MCF 10A (cell line): ENCODE data around the gene PRSS48. TPM values are rescaled to one million over a fixed set of nuclear protein-coding genes. Genes with fewer than 3 reads are reported as not detected.

ENCODE experiments used
- BruUV-seq: library from RNA; stranded (reverse); fragments of 400-500 nt; replicated peaks from 2 replicates; lab custom pipeline; 2021; lab: Mats Ljungman, UMichigan
- CTCF ChIA-PET: fragments of 300-600 bp; sonication (Branson Sonifier 250); formaldehyde crosslinking; extraction: SDS; loops from one replicate; lab custom pipeline; 2021; ENCODE audit warnings: antibody characterized with exemption, inconsistent platforms; lab: Yijun Ruan, JAX
- POLR2A ChIA-PET: fragments of 300-600, 350-650 bp; sonication (Branson Sonifier 250); formaldehyde crosslinking; extraction: SDS; loops from one replicate; lab custom pipeline; 2020; ENCODE audit warnings: antibody characterized with exemption, inconsistent platforms; lab: Yijun Ruan, JAX
- DNase-seq: peaks from one replicate; pipeline ENCODE4 v3.0.0-alpha.2; 2018; ENCODE audit not compliant: unreplicated experiment
- H3K27ac Mint-ChIP-seq: one replicate; pipeline ENCODE4 v1.8.0; 2022; ENCODE audit warnings: mild to moderate bottlenecking, low read depth, mixed read lengths; ENCODE audit not compliant: unreplicated experiment
- H3K27me3 Mint-ChIP-seq: one replicate; pipeline ENCODE4 v1.8.0; 2022; ENCODE audit warnings: mixed read lengths; ENCODE audit not compliant: insufficient read depth, unreplicated experiment
- H3K36me3 Mint-ChIP-seq: one replicate; pipeline ENCODE4 v1.8.0; 2022; ENCODE audit warnings: mild to moderate bottlenecking, moderate library complexity, mixed read lengths; ENCODE audit not compliant: insufficient read depth, unreplicated experiment
- H3K4me1 Mint-ChIP-seq: one replicate; pipeline ENCODE4 v1.8.0; 2022; ENCODE audit warnings: mixed read lengths; ENCODE audit not compliant: insufficient read depth, unreplicated experiment
- H3K4me3 Mint-ChIP-seq: one replicate; pipeline ENCODE4 v1.8.0; 2022; ENCODE audit warnings: mild to moderate bottlenecking, moderate library complexity, mixed read lengths; ENCODE audit not compliant: unreplicated experiment
- H3K9me3 Mint-ChIP-seq: one replicate; pipeline ENCODE4 v1.8.0; 2022; ENCODE audit warnings: mixed read lengths; ENCODE audit not compliant: unreplicated experiment
- CTCF ChIP-seq: fragments of 200-600 bp; IDR thresholded peaks from one replicate; pipeline ENCODE4 v1.8.0; 2022; ENCODE audit warnings: antibody characterized with exemption, mild to moderate bottlenecking; ENCODE audit not compliant: unreplicated experiment
- intact Hi-C: fragments of 100-400 bp; cut with micrococcal nuclease; formaldehyde crosslinking; loops from 2 replicates; pipeline ENCODE4 v1.14.1; 2022
- total RNA-seq: library from RNA; stranded (reverse); gene quantifications from 2 replicates; pipeline ENCODE4 v1.2.3, GENCODE V29; 2022

Gene PRSS48
- total RNA-seq, 1 experiment from 2014 or later = not detected

- ChIA-PET POLR2A (interaction anchor here (0.8 kb wide), 1 partner anchor 79 kb away, joined by 3 read pairs; no protein-coding TSS in a partner anchor), CTCF (no interaction called here)
- intact Hi-C loops = no loop called here
- no TSS peak for BruUV-seq
- no peak overlapping the region for H3K27ac Mint-ChIP-seq
- H3K36me3 Mint-ChIP-seq = peaks cover 12% of the 10 kb centered on the region
- no peaks in the 10 kb centered on the region for H3K9me3 Mint-ChIP-seq
- H3K4me1 Mint-ChIP-seq = peaks cover 5% of the 10 kb centered on the region
- no peak for DNase-seq
- H3K4me3 Mint-ChIP-seq = no peak overlapping the region
- H3K27me3 Mint-ChIP-seq = no peaks in the 10 kb centered on the region
- TF ChIP-seq CTCF = no peak
Observed at GRCh38 chr4:151246742-151247141, 30.2 kb upstream of the PRSS48 start.

GRCh38 chr4:151247395-151247794, 29.6 kb upstream of the PRSS48 start:
- no peak overlapping the region for H3K4me3 Mint-ChIP-seq
- BruUV-seq = no TSS peak
- ChIA-PET CTCF (interaction anchor here (0.5 to 1.2 kb wide), 4 partner anchors 49 to 126 kb away, joined by 3 read pairs; no protein-coding TSS in a partner anchor), POLR2A (no interaction called here)
- no peaks in the 10 kb centered on the region for H3K9me3 Mint-ChIP-seq
- H3K27ac Mint-ChIP-seq = no peak overlapping the region
- TF ChIP-seq CTCF = no peak
- H3K4me1 Mint-ChIP-seq = peaks cover 5% of the 10 kb centered on the region
- H3K36me3 Mint-ChIP-seq = peaks cover 12% of the 10 kb centered on the region
- no peak for DNase-seq
- H3K27me3 Mint-ChIP-seq = no peaks in the 10 kb centered on the region
- intact Hi-C loops = no loop called here

GRCh38 chr4:151248519-151248918, 28.4 kb upstream of the PRSS48 start:
- Mint-ChIP-seq H3K27me3 (no peaks in the 10 kb centered on the region), H3K4me1 (peaks cover 5% of the 10 kb centered on the region), H3K4me3 (no peak overlapping the region), H3K36me3 (peaks cover 12% of the 10 kb centered on the region), H3K9me3 (no peaks in the 10 kb centered on the region), H3K27ac (no peak overlapping the region)
- ChIA-PET CTCF (interaction anchor here (0.7 kb wide), 1 partner anchor 354 kb away, joined by 3 read pairs; no protein-coding TSS in a partner anchor), POLR2A (interaction anchor here (0.7 kb wide), 1 partner anchor 258 kb away, joined by 3 read pairs; no protein-coding TSS in a partner anchor)
- no peak for TF ChIP-seq CTCF
- intact Hi-C loops = no loop called here
- no peak for DNase-seq
- no TSS peak for BruUV-seq

- Mint-ChIP-seq H3K27me3 (no peaks in the 10 kb centered on the region), H3K27ac (no peak overlapping the region), H3K9me3 (no peaks in the 10 kb centered on the region), H3K4me3 (no peak overlapping the region), H3K36me3 (peaks cover 4% of the 10 kb centered on the region), H3K4me1 (no peaks in the 10 kb centered on the region)
- ChIA-PET POLR2A (no interaction called here), CTCF (interaction anchor here (0.5 kb wide), 1 partner anchor 117 kb away, joined by 5 read pairs; no protein-coding TSS in a partner anchor)
- intact Hi-C loops = no loop called here
- BruUV-seq = no TSS peak
- no peak for DNase-seq
- no peak for TF ChIP-seq CTCF
Observed at GRCh38 chr4:151250706-151251105, 26.3 kb upstream of the PRSS48 start.
